ENCODE results near the gene PPIG.
"Not testable (repeated sequence)": the region's sequence is repeated elsewhere in the genome, so short reads cannot be mapped to it uniquely, and the experiment has no call there.

- TF ChIP-seq, protein P1, sequence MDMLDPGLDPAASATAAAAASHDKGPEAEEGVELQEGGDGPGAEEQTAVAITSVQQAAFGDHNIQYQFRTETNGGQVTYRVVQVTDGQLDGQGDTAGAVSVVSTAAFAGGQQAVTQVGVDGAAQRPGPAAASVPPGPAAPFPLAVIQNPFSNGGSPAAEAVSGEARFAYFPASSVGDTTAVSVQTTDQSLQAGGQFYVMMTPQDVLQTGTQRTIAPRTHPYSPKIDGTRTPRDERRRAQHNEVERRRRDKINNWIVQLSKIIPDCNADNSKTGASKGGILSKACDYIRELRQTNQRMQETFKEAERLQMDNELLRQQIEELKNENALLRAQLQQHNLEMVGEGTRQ (IDR thresholded peaks at IDR 0.05; ENCODE audit: borderline replicate concordance, low read depth, low read length): not testable (repeated sequence)
- not testable (repeated sequence) for TF ChIP-seq RCOR1 (IDR thresholded peaks at IDR 0.05; ENCODE audit: low read length); JUND (IDR thresholded peaks at IDR 0.05); CHD2 (IDR thresholded peaks at IDR 0.05; ENCODE audit: low read length, partially characterized antibody); POLR2AphosphoS5 (IDR thresholded peaks at IDR 0.05; ENCODE audit: low read depth, low read length); RAD21 (IDR thresholded peaks at IDR 0.05; ENCODE audit: low read length); MAX (IDR thresholded peaks at IDR 0.05; ENCODE audit: low read depth)
- TF ChIP-seq, protein P2, sequence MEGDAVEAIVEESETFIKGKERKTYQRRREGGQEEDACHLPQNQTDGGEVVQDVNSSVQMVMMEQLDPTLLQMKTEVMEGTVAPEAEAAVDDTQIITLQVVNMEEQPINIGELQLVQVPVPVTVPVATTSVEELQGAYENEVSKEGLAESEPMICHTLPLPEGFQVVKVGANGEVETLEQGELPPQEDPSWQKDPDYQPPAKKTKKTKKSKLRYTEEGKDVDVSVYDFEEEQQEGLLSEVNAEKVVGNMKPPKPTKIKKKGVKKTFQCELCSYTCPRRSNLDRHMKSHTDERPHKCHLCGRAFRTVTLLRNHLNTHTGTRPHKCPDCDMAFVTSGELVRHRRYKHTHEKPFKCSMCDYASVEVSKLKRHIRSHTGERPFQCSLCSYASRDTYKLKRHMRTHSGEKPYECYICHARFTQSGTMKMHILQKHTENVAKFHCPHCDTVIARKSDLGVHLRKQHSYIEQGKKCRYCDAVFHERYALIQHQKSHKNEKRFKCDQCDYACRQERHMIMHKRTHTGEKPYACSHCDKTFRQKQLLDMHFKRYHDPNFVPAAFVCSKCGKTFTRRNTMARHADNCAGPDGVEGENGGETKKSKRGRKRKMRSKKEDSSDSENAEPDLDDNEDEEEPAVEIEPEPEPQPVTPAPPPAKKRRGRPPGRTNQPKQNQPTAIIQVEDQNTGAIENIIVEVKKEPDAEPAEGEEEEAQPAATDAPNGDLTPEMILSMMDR (IDR thresholded peaks at IDR 0.05): not testable (repeated sequence)
Observed at GRCh38 chr2:169596546-169596945, 12.4 kb downstream of the PPIG start.
